Stimulated activated CD8-positive, alpha-beta memory T cell treated with anti-CD3 and anti-CD28 coated beads, Interleukin-7, amount 100 ng/mL, for 4 hours (primary cell): ENCODE results near the gene HDAC11.

Experiments
- DNase-seq, 2 donors: peaks; one replicate each; pipeline ENCODE4 v3.0.0-alpha.2; 2020; ENCODE audit warnings: low read depth in 2 of 2

HDAC11 gene

DNA sequence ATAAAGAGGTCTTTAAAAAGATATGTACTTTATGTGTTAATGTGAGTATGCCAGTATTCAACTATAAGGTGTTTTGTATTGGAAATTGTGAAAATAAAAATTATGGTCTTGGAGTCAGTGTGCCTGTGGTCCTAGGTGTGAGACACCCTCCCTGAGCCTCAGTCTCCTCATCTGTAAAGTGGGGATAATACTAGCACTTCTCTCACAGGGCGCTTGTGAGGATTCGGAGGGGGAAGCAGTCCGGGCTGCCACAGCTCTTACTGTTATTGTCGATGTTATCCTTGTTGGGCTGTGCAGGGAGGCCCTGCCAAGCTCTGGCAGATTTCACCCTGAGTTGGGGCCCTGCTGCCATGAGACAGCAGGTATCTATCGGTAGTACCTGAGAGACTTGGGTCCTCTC, 42.1 kb downstream of the HDAC11 start:
- no peak for DNase-seq

- no peak for DNase-seq
Measured at GRCh38 chr3:13524979-13525669, 45.0 kb downstream of the HDAC11 start.

GRCh38 chr3:13525827-13526625, 45.9 kb downstream of the HDAC11 start:
- no peak for DNase-seq

- no peak for DNase-seq
Measured at GRCh38 chr3:13526626-13526949, 46.5 kb downstream of the HDAC11 start.

GRCh38 chr3:13528217-13528867, 48.2 kb downstream of the HDAC11 start:
- DNase-seq = no peak

DNA sequence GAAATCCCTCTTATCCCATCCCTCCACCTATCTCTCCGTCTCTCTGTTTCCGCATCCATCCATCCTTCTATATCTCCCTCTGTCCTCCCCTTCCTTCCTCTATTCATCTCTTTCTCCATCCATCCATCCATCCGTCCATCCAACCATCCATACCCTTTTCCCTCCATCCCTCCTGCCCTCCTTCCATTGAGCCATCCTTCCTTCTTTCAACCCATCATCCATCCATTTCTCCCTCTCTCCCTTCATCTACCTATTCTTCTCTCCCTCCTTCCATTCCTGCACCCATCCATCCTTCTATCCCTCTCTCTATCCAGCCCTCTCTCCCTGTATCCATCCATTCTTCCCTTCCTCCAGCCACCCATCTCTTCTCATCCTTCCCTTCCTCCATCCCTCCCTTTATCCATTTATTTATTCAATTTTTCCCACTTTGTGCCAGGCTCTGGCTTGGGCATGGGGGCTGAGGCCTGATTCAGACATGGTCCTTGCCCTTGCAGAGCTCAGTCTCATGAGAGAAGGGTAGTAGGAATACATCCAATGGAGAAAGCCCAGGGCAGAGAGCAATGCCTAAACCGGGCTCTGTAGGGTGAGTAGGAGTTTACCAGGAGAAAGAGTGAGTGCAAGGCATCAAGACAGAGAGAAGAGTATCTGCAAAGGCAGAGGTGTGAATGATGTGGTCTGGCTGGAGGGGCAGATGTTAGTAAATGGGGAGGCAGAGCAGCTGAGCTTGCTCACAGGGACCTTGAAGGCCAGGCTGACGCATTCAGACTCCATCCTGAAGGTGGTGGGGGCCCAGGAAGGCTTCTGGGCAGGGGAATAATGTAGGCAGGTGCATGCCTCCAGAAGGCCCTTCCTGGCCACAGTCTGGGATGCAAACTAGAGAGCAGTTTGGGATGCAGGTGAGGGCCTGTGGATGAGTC, 49.3 kb downstream of the HDAC11 start:
- DNase-seq = no peak

DNA sequence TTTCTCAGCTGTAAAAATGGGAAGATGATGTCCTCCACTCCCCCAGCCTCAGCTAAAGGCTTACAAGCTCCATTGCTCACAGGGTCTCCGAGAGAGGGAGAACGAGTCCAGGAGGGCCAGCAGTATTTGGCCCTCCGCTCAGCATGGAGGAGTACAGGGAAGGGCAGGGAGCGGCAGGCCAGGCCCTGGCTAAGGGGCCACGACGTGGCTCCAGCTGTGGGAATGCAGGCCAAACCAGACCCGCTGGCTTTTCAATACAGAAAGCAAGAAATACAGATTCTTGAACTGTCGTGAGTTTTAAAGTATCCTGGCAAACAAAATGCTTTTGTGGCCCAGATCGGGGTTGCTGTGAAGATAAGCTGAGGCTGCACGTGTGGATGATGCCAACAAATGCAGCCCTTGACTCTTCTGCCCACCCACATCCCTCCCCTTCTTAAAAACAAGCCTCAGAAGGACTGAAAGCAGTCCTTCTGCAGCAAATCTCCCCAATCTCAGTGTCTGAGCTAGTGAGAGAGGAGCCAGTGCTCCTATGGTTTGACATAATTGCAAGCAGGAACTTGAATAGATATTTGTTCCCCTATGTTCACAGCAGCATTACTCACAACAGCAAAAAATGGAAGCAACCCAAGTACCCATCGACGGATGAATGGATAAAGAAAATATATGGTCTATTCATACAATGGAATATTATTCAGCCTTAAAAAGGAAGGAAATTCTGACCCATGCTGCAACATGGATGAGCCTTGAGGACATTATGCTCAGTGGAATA, 50.3 kb downstream of the HDAC11 start:
- no peak for DNase-seq

GRCh38 chr3:13532085-13532484, 52.0 kb downstream of the HDAC11 start:
- no peak for DNase-seq

DNA sequence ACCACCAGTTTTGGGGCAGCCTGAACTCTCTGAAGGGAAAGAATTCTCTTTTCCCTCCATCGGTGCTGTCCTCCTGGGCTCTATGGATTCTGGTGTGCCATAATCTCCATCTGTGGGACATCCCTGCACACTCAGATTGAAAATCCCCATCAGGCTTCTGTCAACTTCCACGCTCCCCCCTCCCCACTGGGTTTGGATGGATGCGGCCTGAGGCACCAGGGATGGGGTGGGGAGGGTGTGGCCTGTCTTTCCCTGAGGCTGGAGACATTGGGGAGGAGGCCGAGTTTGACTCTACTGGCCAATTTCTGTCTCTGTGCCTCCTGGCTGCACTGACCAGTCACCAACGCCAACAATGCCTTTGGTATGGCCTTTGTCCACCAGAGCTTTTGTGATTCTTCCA, 52.5 kb downstream of the HDAC11 start:
- no peak for DNase-seq

DNA sequence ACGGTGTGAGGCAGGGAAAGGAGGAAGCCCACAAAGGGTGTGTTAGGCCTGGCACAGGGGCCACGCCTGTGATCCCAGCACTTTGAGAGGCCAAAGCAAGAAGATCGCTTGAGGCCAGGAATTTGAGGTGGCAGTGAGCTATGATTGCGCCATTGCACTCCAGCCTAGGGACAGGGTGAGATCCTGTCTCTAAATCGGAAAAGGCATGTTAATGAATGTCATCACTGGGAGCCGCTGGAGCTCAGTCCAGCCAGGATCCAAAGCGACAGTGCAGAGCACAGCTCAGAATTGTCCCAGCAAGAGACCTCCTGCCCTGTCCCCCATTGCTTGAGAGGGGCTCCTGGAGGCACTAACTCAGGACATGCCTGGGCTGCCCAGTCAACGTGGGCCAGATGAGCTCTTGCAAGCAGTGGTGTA, 53.8 kb downstream of the HDAC11 start:
- DNase-seq = no peak

DNA sequence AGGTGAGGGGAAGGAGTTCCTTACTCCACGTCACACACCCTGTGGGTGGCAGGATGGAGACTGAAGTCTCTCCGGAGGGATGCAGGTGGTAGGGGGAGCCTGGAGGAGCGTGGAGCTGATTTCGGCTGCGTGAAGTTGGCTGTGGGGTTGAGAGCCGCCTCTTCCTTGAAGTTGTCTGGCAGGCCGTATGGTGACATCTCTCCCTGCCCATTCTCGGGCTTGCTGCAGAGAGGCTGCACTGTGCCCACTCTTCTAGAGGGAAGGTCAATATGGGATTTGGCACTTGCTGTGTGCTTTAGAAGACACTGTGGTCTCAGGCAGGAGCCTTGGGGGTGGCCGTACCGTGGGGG, 55.4 kb downstream of the HDAC11 start:
- DNase-seq = no peak

- no peak for DNase-seq
Measured at GRCh38 chr3:13535905-13536304, 55.8 kb downstream of the HDAC11 start.

DNA sequence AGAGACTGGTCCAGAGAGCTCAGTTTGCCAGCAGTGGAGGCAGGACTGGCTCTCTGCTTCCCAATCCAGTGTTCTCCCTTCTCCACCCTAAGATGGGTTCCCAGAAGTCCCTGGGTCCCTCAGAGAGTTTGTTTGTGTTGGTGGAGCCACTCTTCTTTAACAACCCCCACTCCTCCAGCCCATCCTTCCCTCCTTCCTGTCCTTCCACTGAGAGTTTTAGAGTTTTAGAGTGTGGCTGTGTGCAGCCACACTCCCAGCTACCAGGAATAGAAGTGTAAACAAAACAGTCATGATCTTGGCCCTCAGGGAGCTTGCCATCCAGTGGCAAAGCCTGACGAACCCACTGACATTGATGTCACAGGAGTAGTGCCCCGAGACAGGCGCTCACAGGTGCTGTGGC, 56.3 kb downstream of the HDAC11 start:
- no peak for DNase-seq

DNA sequence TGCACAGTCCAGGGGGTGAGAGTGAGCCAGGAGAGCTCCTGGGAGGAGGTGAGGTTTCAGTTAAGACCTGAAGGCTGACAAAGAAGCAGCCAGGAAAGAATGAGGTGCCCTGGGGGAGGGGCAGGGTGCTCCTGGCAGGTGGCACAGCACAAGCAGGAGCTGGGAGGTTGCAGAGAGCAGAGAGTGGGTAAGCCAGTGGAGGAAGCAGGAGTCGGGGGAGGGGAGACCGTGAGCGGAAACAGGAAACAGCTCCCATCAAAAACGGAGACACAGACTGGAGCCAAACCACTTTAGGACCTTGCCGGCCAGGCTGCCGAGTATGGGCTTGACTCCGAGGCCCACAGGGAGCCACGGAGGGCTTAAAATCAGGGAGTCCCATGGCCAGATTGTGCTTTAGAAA, 56.7 kb downstream of the HDAC11 start:
- DNase-seq = no peak

GRCh38 chr3:13537244-13537908, 57.3 kb downstream of the HDAC11 start:
- no peak for DNase-seq

DNA sequence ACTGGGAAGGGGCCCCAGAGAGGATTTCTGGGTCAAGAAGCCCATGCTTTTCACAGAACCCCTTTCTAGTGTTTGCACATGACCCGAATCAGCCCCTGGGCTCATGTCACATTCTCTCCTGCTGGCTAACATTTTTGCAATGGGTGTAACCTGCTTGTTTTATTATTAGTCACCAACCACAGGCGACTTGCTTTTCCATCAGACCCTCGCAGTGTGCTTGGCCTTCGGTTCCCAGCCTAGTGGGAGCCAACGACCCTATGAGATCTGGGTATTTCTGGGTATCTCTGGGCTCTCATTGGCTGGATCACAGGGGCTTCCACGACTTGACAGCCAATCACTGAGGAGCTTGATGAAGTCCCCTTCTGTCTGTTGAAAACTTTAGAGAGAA, 57.8 kb downstream of the HDAC11 start:
- no peak for DNase-seq

DNA sequence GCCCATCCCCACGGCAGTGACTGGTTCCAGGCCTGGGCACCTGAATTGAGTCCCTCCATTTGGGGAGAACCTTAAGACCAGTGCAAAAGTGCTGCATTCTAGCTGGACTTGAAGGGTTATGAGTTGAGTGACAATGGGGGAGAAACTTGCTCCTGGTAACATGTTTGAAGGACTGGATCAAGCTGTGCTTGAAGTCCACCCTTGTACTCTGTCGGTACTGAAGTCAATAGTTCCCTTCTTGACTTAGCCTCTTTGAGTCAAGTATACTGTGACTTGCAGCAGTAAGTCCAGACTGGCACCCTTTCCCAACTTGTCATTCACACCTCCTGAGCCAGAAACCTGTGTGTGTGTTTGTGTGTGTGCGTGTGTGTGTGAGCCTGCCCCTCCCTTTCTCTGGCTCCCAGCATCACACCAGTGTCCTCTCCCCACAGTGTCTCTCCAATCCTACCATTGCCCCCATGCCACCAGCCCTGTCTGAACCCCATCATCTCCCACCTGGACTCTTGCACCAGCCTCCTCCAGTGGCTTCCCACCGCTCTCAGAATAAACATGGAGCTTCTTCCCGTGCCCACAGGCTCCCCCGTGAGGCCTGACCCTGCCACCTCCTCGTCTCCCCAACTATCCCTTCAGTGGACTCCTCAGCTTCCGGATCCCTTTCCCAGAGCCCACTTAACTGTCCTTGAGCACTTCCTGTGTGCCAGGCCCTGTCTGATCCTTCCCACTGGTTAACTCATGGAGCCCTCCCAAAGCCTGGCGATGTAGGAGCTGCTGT, 58.6 kb downstream of the HDAC11 start:
- DNase-seq = no peak

DNA sequence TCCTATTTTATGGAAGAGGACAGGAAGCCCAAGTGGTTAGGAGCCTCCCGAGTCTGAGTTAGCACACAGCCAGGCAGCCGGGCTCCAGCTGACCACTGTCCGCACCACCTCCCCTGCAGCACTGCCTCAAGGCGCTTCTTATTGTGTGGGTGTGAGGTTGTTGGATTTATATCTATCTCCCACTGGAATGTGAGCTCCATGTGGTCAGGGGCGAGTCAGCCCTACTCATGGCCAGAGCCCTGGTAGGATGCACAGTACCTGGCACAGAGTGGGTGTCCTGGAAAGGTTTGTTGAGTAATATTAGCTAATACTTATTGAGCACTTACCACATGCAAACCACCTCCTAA, 59.2 kb downstream of the HDAC11 start:
- no peak for DNase-seq

- DNase-seq = no peak
Measured at GRCh38 chr3:13539671-13540070, 59.6 kb downstream of the HDAC11 start.
